ENCODE results near the gene ABI3BP.

Gene ABI3BP

DNA sequence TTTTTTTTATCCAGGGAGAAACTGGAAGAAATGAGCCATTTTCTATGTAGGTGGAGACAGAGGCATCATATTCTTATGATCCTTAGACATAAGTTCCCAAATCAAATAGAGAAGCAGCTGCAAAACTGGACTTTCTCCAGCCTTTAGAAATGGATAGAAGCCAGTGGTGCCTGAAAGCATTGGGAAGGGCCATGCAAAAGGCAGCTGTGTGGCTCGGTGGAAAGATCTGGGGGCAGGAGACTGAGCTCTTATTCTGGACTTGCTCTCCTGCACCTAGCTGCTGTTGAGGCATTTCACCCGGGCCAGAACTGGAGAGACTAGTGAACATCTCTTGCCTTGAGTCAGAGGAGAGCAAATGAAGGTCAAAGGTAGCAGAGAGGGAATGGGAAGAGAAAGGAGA is 210.9 kb downstream of the ABI3BP start:
- H3K9ac ChIP-seq (ENCODE audit: low read depth, low read length, poor library complexity, severe bottlenecking) = no peak overlapping the region
- no peaks in the 10 kb centered on the region for H3K79me2 ChIP-seq (ENCODE audit: insufficient read depth, low read length)
- H3K4me2 ChIP-seq (ENCODE audit: low read depth, low read length, poor library complexity, severe bottlenecking) = no peak overlapping the region
- no peak overlapping the region for H3K4me3 ChIP-seq (ENCODE audit: low read length, poor library complexity, severe bottlenecking)
- no peak overlapping the region for H2AFZ ChIP-seq (ENCODE audit: low read length)
- H3F3A ChIP-seq (ENCODE audit: low read depth) = no peaks in the 10 kb centered on the region
- H3K36me3 ChIP-seq (ENCODE audit: insufficient read depth, low read length) = no peaks in the 10 kb centered on the region
- TF ChIP-seq, protein P1, sequence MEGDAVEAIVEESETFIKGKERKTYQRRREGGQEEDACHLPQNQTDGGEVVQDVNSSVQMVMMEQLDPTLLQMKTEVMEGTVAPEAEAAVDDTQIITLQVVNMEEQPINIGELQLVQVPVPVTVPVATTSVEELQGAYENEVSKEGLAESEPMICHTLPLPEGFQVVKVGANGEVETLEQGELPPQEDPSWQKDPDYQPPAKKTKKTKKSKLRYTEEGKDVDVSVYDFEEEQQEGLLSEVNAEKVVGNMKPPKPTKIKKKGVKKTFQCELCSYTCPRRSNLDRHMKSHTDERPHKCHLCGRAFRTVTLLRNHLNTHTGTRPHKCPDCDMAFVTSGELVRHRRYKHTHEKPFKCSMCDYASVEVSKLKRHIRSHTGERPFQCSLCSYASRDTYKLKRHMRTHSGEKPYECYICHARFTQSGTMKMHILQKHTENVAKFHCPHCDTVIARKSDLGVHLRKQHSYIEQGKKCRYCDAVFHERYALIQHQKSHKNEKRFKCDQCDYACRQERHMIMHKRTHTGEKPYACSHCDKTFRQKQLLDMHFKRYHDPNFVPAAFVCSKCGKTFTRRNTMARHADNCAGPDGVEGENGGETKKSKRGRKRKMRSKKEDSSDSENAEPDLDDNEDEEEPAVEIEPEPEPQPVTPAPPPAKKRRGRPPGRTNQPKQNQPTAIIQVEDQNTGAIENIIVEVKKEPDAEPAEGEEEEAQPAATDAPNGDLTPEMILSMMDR (conservative IDR thresholded peaks at IDR 0.05; ENCODE audit: low read length) = no peak
- no peak for TF ChIP-seq EZH2phosphoT487 (IDR thresholded peaks at IDR 0.05; ENCODE audit: borderline replicate concordance)
- H3K9me3 ChIP-seq (ENCODE audit: insufficient read depth, low read depth, low read length) = no peaks in the 10 kb centered on the region
- H3K9me2 ChIP-seq (replicated peaks; ENCODE audit: low read depth, low read length) = no peaks in the 10 kb centered on the region
- H4K20me1 ChIP-seq (ENCODE audit: insufficient read depth, low read length, poor library complexity, severe bottlenecking) = no peaks in the 10 kb centered on the region
- H3K4me1 ChIP-seq (ENCODE audit: insufficient read depth, low read length, poor library complexity, severe bottlenecking) = no peaks in the 10 kb centered on the region
- H3K27me3 ChIP-seq (ENCODE audit: insufficient read depth, low read length, poor library complexity, severe bottlenecking) = no peaks in the 10 kb centered on the region

DNA sequence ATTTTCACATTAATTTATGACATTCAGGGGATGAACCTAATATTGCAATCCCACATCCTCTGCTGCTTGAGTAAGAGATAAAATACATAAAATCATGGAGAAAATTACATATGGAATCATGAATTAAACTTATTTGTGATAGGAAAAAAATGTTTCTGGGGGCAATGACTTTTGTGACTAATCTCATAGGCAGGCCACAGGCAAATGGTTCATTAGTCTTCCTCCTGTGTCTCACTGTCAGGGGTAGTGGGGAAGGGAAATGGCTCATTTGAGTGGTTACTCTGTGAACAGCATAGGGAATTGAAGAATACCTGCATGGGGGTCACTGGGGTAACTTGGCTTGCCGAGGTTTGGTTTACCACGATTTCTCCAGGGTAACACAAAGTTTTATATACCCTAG is 211.9 kb downstream of the ABI3BP start:
- Histone ChIP-seq H4K20me1 (ENCODE audit: insufficient read depth, low read length, poor library complexity, severe bottlenecking) (no peaks in the 10 kb centered on the region), H3F3A (ENCODE audit: low read depth) (no peaks in the 10 kb centered on the region), H3K36me3 (ENCODE audit: insufficient read depth, low read length) (no peaks in the 10 kb centered on the region), H3K27me3 (ENCODE audit: insufficient read depth, low read length, poor library complexity, severe bottlenecking) (no peaks in the 10 kb centered on the region), H3K9me2 (replicated peaks; ENCODE audit: low read depth, low read length) (no peaks in the 10 kb centered on the region), H3K9ac (ENCODE audit: low read depth, low read length, poor library complexity, severe bottlenecking) (no peak overlapping the region), H2AFZ (ENCODE audit: low read length) (no peak overlapping the region), H3K4me3 (ENCODE audit: low read length, poor library complexity, severe bottlenecking) (no peak overlapping the region), H3K4me2 (ENCODE audit: low read depth, low read length, poor library complexity, severe bottlenecking) (no peak overlapping the region), H3K4me1 (ENCODE audit: insufficient read depth, low read length, poor library complexity, severe bottlenecking) (no peaks in the 10 kb centered on the region), H3K9me3 (ENCODE audit: insufficient read depth, low read depth, low read length) (no peaks in the 10 kb centered on the region), H3K79me2 (ENCODE audit: insufficient read depth, low read length) (no peaks in the 10 kb centered on the region)
- TF ChIP-seq EZH2phosphoT487 (IDR thresholded peaks at IDR 0.05; ENCODE audit: borderline replicate concordance) = no peak

DNA sequence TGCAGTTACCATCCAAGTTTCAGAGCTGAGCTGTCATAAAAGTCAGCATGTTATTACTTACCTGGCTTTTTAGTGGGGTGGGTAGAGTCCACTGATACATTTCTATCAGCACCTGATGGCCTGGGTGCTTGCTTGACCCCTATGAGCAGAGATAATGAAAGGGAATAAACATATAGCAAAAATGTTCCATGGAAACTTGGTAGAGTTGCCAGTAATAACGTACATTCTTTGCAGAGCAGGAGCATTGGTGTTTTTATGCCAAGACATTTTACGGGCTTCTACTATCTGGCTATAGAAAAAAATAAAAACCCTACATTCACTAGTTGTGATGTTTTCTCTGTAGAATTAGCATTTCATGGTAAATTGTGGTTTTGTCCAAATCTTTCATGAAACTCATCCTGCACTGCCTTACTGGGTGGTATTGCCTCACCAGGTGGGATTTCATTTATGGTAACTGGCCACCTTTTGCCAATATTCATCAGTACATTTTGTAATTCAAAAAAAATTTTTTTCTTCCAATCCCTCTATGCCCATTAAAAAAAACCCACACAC is 213.1 kb downstream of the ABI3BP start:
- no peaks in the 10 kb centered on the region for H3K9me3 ChIP-seq (ENCODE audit: insufficient read depth, low read depth, low read length)
- no peaks in the 10 kb centered on the region for H3K27me3 ChIP-seq (ENCODE audit: insufficient read depth, low read length, poor library complexity, severe bottlenecking)
- H3K36me3 ChIP-seq (ENCODE audit: insufficient read depth, low read length) = no peaks in the 10 kb centered on the region
- no peaks in the 10 kb centered on the region for H3K4me1 ChIP-seq (ENCODE audit: insufficient read depth, low read length, poor library complexity, severe bottlenecking)
- no peaks in the 10 kb centered on the region for H4K20me1 ChIP-seq (ENCODE audit: insufficient read depth, low read length, poor library complexity, severe bottlenecking)
- H3K79me2 ChIP-seq (ENCODE audit: insufficient read depth, low read length) = no peaks in the 10 kb centered on the region
- no peak for TF ChIP-seq EZH2phosphoT487 (IDR thresholded peaks at IDR 0.05; ENCODE audit: borderline replicate concordance)
- TF ChIP-seq, protein P1 (conservative IDR thresholded peaks at IDR 0.05; ENCODE audit: low read length) = no peak
- H3F3A ChIP-seq (ENCODE audit: low read depth) = no peaks in the 10 kb centered on the region
- no peak overlapping the region for H3K9ac ChIP-seq (ENCODE audit: low read depth, low read length, poor library complexity, severe bottlenecking)
- H3K4me2 ChIP-seq (ENCODE audit: low read depth, low read length, poor library complexity, severe bottlenecking) = no peak overlapping the region
- no peak overlapping the region for H3K4me3 ChIP-seq (ENCODE audit: low read length, poor library complexity, severe bottlenecking)
- H3K9me2 ChIP-seq (replicated peaks; ENCODE audit: low read depth, low read length) = no peaks in the 10 kb centered on the region
- no peak overlapping the region for H2AFZ ChIP-seq (ENCODE audit: low read length)

DNA sequence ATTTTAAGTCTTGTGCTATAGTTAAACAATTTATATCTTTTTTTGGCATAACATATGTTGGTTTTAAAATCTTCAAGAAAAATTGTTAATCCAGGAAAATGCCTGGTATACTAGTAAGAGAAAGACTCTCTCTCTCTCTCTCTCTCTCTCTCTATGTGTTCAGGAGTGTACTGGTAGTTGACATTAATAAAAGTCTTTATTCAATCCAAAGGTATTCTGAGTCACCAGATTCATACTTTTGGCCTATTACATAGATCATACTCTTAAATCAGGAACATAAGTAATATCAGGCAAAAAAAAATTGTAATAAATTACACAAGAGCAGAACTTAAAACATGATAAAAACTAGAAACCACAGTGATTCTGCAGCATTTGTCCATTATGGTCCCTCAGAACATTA is 213.7 kb downstream of the ABI3BP start:
- H2AFZ ChIP-seq (ENCODE audit: low read length) = no peak overlapping the region
- no peaks in the 10 kb centered on the region for H3K27me3 ChIP-seq (ENCODE audit: insufficient read depth, low read length, poor library complexity, severe bottlenecking)
- no peaks in the 10 kb centered on the region for H4K20me1 ChIP-seq (ENCODE audit: insufficient read depth, low read length, poor library complexity, severe bottlenecking)
- H3K9me3 ChIP-seq (ENCODE audit: insufficient read depth, low read depth, low read length) = no peaks in the 10 kb centered on the region
- H3K36me3 ChIP-seq (ENCODE audit: insufficient read depth, low read length) = no peaks in the 10 kb centered on the region
- no peaks in the 10 kb centered on the region for H3K79me2 ChIP-seq (ENCODE audit: insufficient read depth, low read length)
- H3K4me3 ChIP-seq (ENCODE audit: low read length, poor library complexity, severe bottlenecking) = no peak overlapping the region
- H3K4me1 ChIP-seq (ENCODE audit: insufficient read depth, low read length, poor library complexity, severe bottlenecking) = no peaks in the 10 kb centered on the region
- H3F3A ChIP-seq (ENCODE audit: low read depth) = no peaks in the 10 kb centered on the region
- H3K4me2 ChIP-seq (ENCODE audit: low read depth, low read length, poor library complexity, severe bottlenecking) = no peak overlapping the region
- no peak overlapping the region for H3K9ac ChIP-seq (ENCODE audit: low read depth, low read length, poor library complexity, severe bottlenecking)
- H3K9me2 ChIP-seq (replicated peaks; ENCODE audit: low read depth, low read length) = no peaks in the 10 kb centered on the region
- TF ChIP-seq, protein P1 (conservative IDR thresholded peaks at IDR 0.05; ENCODE audit: low read length) = no peak
- no peak for TF ChIP-seq EZH2phosphoT487 (IDR thresholded peaks at IDR 0.05; ENCODE audit: borderline replicate concordance)

All from Loucy (cell line).